ENCODE data around the gene NOVA2.

The NOVA2 gene

GRCh38 chr19:45958320-45958719 is 15.3 kb downstream of the NOVA2 start:
- DNase-seq (ENCODE audit: extremely low spot score) = no peak
- TF ChIP-seq, protein P1, sequence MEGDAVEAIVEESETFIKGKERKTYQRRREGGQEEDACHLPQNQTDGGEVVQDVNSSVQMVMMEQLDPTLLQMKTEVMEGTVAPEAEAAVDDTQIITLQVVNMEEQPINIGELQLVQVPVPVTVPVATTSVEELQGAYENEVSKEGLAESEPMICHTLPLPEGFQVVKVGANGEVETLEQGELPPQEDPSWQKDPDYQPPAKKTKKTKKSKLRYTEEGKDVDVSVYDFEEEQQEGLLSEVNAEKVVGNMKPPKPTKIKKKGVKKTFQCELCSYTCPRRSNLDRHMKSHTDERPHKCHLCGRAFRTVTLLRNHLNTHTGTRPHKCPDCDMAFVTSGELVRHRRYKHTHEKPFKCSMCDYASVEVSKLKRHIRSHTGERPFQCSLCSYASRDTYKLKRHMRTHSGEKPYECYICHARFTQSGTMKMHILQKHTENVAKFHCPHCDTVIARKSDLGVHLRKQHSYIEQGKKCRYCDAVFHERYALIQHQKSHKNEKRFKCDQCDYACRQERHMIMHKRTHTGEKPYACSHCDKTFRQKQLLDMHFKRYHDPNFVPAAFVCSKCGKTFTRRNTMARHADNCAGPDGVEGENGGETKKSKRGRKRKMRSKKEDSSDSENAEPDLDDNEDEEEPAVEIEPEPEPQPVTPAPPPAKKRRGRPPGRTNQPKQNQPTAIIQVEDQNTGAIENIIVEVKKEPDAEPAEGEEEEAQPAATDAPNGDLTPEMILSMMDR (IDR thresholded peaks at IDR 0.05; ENCODE audit: control extremely low read depth, extremely low read depth, low read depth, missing control alignments) = no peak
- ChIA-PET CTCF (no interaction called here), POLR2A (no interaction called here)

DNA sequence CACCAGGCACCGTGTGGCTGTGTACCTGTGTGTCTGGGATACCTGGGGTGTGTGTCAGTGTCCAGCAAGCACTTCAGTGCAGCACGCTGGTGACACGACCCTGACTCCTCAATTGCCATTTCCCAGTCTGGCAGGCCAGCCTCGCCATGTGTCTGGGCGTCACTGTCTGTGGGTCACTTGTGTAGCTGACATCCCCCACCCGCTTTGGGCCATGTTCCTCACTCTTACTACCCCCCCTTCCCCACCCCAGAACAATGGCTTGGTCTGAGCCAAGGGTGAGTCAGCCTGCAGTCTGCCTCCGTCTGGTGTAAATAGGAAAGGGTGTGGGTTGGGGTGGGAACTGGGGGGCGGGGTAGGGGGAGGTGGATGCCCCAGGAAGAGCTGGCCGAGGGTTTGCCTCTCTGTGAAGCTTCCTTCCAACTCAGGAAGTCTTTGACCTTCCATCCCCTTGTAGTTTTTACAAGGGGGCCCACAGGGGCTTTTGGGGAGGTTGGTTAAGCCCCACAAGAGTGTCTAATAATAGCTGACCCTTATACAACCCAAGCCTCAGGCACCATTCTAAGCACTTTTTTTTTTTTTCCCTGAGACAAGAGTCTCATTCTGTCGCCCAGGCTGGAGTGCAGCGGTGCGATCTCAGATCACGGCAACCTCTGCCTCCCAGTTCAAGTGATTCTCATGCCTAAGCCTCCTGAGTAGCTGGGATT is 17.6 kb downstream of the NOVA2 start:
- ChIA-PET CTCF (no interaction called here), POLR2A (no interaction called here)
- no peak for DNase-seq (ENCODE audit: extremely low spot score)
- TF ChIP-seq, protein P1 (IDR thresholded peaks at IDR 0.05; ENCODE audit: control extremely low read depth, extremely low read depth, low read depth, missing control alignments) = no peak

DNA sequence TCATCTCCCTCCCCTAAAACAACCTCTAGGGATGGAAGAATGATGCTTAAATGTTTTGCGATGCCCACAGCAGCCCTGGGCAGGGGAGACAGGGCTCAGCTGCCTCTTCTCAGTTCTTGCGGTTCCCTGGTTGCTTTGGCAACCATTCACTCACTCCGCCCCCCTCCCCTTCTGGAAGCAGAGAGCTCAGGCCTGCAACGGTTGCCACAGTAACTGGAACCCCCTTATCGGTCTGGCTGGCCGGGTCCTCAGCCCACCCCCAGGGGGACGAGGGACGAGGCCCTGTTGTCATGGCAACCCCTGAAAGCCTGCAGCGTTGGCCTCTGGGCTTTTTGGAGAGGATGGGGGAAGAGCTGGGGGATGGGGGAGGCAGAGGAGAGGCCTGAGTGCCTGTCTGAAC is 19.5 kb downstream of the NOVA2 start:
- CTCF ChIA-PET = interaction anchor here (0.9 to 1.3 kb wide), 3 partner anchors 9 to 129 kb away, joined by 3 read pairs; no protein-coding TSS in a partner anchor
- TF ChIP-seq, protein P1 (IDR thresholded peaks at IDR 0.05; ENCODE audit: control extremely low read depth, extremely low read depth, low read depth, missing control alignments) = no peak
- POLR2A ChIA-PET = no interaction called here
- DNase-seq (ENCODE audit: extremely low spot score) = no peak

DNA sequence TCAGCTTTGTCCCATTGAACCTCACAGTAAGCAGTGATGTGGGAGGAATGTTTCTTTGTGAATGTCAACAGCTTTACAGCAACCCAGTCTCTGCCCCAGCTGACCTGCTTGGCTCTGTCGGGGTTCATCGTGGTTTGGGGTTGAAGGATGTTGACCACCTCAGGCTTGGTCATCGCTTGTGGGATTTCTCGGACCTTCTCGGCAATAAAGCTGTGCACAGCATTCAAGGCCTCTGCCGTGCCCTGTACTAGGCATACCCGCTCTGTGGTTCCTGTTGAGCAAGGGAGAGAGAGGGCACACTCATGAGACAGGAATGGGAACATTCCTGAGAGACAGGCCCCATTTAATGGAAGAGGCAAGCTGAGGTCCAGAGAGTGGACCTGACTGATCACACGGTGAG is 20.0 kb downstream of the NOVA2 start:
- DNase-seq (ENCODE audit: extremely low spot score) = no peak
- ChIA-PET POLR2A (no interaction called here), CTCF (interaction anchor here (0.9 to 1.3 kb wide), 3 partner anchors 9 to 129 kb away, joined by 3 read pairs; no protein-coding TSS in a partner anchor)
- TF ChIP-seq, protein P1 (IDR thresholded peaks at IDR 0.05; ENCODE audit: control extremely low read depth, extremely low read depth, low read depth, missing control alignments) = no peak

- peak; percentile 75 for DNase-seq (ENCODE audit: extremely low spot score)
- TF ChIP-seq, protein P1 (IDR thresholded peaks at IDR 0.05; ENCODE audit: control extremely low read depth, extremely low read depth, low read depth, missing control alignments) = no peak
- POLR2A ChIA-PET = no interaction called here
- CTCF ChIA-PET = interaction anchor here (0.7 to 1.3 kb wide), 4 partner anchors 56 to 136 kb away, joined by 3 read pairs; partner anchors contain the start of gene SYMPK
Measured at GRCh38 chr19:45952686-45953505, 20.8 kb downstream of the NOVA2 start.

DNA sequence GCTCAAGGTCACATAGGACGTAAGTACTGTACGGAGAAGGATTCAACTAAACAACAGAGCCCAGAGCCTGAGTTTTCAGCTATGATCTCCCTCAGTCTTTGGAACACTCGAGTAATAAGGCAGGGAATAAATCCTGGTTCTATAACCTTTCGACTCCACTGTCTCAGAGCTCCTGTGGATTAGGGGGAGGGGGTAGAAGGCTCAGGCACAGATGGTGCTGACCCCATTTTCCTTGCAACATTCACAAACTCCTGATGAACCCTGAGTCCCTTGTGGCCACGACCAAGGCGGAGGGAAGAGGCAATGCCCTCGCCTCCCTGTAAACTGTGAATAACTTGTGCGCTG is 21.4 kb downstream of the NOVA2 start:
- no peak for DNase-seq (ENCODE audit: extremely low spot score)
- CTCF ChIA-PET = interaction anchor here (0.7 to 0.9 kb wide), 3 partner anchors 76 to 135 kb away, joined by 3 read pairs; partner anchors contain the start of gene SYMPK
- TF ChIP-seq, protein P1 (IDR thresholded peaks at IDR 0.05; ENCODE audit: control extremely low read depth, extremely low read depth, low read depth, missing control alignments) = no peak
- POLR2A ChIA-PET = no interaction called here
